Panc1 (cell line): ENCODE measurements around the gene STXBP1.

Source experiments
- CTCF ChIP-seq: fragments of 450-650 bp; IDR thresholded peaks from 2 replicates; pipeline ENCODE4 v1.5.1; 2017; ENCODE audit warnings: mild to moderate bottlenecking
- TCF7L2 ChIP-seq: IDR thresholded peaks from 2 replicates; pipeline ENCODE4 v1.6.1; 2011; ENCODE audit warnings: mild to moderate bottlenecking, low read depth, low read length, inconsistent platforms

GRCh38 chr9:127739614-127740330 lies 127.7 kb downstream of the STXBP1 start:
- TF ChIP-seq CTCF (no peak), TCF7L2 (no peak)
